Prostate gland (tissue), 2 donors: ENCODE measurements around the gene LYZL1.

ENCODE experiments used
- CTCF ChIP-seq, 4 experiments: fragments of 200-600 bp in 2 of 4; fragments of 450-650 bp in 2 of 4; sonication (generic) in 2 of 4; IDR thresholded peaks; 1 replicate in 3 of 4; 2 replicates in 1 of 4; pipeline ENCODE4 v1.5.1; 2016 to 2019; ENCODE audit warnings: antibody characterized with exemption in 4 of 4, mild to moderate bottlenecking in 2 of 4, moderate library complexity in 2 of 4
- POLR2A ChIP-seq: fragments of 450-650 bp; IDR thresholded peaks from one replicate; pipeline ENCODE4 v1.6.1; 2016; ENCODE audit warnings: antibody characterized with exemption, mild to moderate bottlenecking
- POLR2AphosphoS5 ChIP-seq: sonication (generic); formaldehyde crosslinking; IDR thresholded peaks from one replicate; pipeline ENCODE4 v1.6.1; 2017; ENCODE audit warnings: antibody characterized with exemption

DNA sequence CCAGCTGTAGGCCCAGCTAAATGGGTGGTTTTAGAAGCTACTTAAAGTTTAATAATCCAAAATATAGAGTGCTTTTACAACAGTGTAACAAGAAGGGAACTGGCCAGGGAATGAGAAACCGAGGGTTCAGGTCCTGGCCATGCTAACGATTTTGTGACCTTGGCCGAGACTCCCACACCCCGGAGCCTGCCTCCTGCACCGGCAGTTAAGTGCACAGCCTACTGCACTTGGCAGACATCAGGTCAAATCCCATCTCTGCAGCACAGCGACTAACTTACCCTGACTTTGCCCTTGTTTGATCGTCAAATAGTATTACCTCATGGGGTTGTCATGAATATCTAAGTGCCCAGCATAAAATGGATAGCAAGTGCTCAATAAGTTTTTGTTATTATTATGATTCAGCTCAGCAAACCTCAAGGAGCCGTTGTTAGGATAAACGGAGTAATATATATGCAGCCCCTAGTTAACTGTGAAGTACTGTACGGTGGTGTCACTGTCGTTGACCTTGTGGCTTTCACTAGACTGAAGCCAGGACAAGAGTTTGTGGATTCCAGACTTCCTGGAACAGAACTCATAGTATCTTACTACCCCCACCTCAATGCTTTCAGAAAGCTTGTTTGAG, 35.5 kb downstream of the LYZL1 start:
- TF ChIP-seq CTCF (IDR thresholded peaks at IDR 0.05) (no peak), POLR2AphosphoS5 (no peak), POLR2A (no peak)
